Hepatocyte (in vitro differentiated cells): ENCODE results near the gene RNU6-9. TPM values are rescaled to one million over a fixed set of nuclear protein-coding genes. Genes with fewer than 3 reads are reported as not detected.

Experiments used
- DNase-seq: peaks from one replicate; pipeline ENCODE4 v3.0.0-alpha.2; 2016; ENCODE audit warnings: low spot score
- H2AFZ ChIP-seq: fragments of 200-600 bp; sonication (generic); 2 replicates; pipeline ENCODE4 v1.6.0; 2016; ENCODE audit warnings: antibody characterized with exemption, mild to moderate bottlenecking
- H3K27ac ChIP-seq: fragments of 200-600 bp; sonication (generic); 2 replicates; pipeline ENCODE4 v1.5.1; 2016; ENCODE audit warnings: mild to moderate bottlenecking
- H3K27me3 ChIP-seq: fragments of 200-600 bp; sonication (generic); 2 replicates; pipeline ENCODE4 v1.6.1; 2016
- H3K36me3 ChIP-seq: fragments of 200-600 bp; sonication (generic); replicated peaks from 2 replicates; pipeline ENCODE4 v1.5.1; 2016; ENCODE audit warnings: low read depth; ENCODE audit not compliant: insufficient read depth
- H3K4me1 ChIP-seq: fragments of 200-600 bp; sonication (generic); 2 replicates; pipeline ENCODE4 v1.5.1; 2016; ENCODE audit warnings: mild to moderate bottlenecking, moderate library complexity; ENCODE audit not compliant: insufficient read depth
- H3K4me2 ChIP-seq: fragments of 200-600 bp; sonication (generic); 2 replicates; pipeline ENCODE4 v1.6.0; 2016
- H3K4me3 ChIP-seq: fragments of 200-600 bp; sonication (generic); 2 replicates; pipeline ENCODE4 v1.5.1; 2016; ENCODE audit warnings: mild to moderate bottlenecking
- H3K79me2 ChIP-seq: fragments of 200-600 bp; sonication (generic); 2 replicates; pipeline ENCODE4 v1.6.0; 2017; ENCODE audit warnings: mild to moderate bottlenecking
- H3K9me2 ChIP-seq: fragments of 200-600 bp; sonication (generic); replicated peaks from 2 replicates; pipeline ENCODE4 v1.6.0; 2017; ENCODE audit warnings: mild to moderate bottlenecking; ENCODE audit not compliant: insufficient read depth
- H3K9me3 ChIP-seq: fragments of 200-600 bp; sonication (generic); 2 replicates; pipeline ENCODE4 v1.5.1; 2016; ENCODE audit warnings: low read depth, mild to moderate bottlenecking
- H4K20me1 ChIP-seq: fragments of 200-600 bp; sonication (generic); 2 replicates; pipeline ENCODE4 v1.6.0; 2016; ENCODE audit warnings: mild to moderate bottlenecking; ENCODE audit not compliant: insufficient read depth, poor library complexity, severe bottlenecking
- EZH2 ChIP-seq: fragments of 200-600 bp; sonication (generic); IDR thresholded peaks from 2 replicates; pipeline ENCODE4 v1.6.1; 2016; ENCODE audit warnings: antibody characterized with exemption, mild to moderate bottlenecking, borderline replicate concordance
- EZH2phosphoT487 ChIP-seq: fragments of 200-600 bp; sonication (generic); IDR thresholded peaks from one replicate; pipeline ENCODE4 v1.6.1; 2018; ENCODE audit warnings: antibody characterized with exemption, mild to moderate bottlenecking, low read depth, moderate library complexity; ENCODE audit not compliant: unreplicated experiment, severe bottlenecking
- WGBS: methylation state at CpG from one replicate; pipeline ENCODE4 v1.1.6; 2016; ENCODE audit warnings: low lambda C conversion rate; ENCODE audit errors: missing lambda C conversion rate; 5-methylcytosine and 5-hydroxymethylcytosine counted together
- polyA plus RNA-seq: library from polyadenylated mRNA; unstranded; fragments of >200 nt; fragmentation: Nextera tagmentation; extraction: Ambion mirVana; gene quantifications from 2 replicates; pipeline ENCODE4 v1.2.1, GENCODE V29; 2016
- total RNA-seq: library from RNA; depleted of rRNA; stranded (reverse); fragments of >200 nt; gene quantifications from 2 replicates; pipeline ENCODE4 v1.2.3, GENCODE V29; 2014
- TF ChIP-seq, protein P1 (sequence below): fragments of 200-600 bp; sonication (generic); IDR thresholded peaks from 2 replicates; pipeline ENCODE4 v1.5.1; 2016; ENCODE audit warnings: antibody characterized with exemption, mild to moderate bottlenecking; ENCODE audit not compliant: poor library complexity

The RNU6-9 gene
- total and polyA plus RNA-seq, 2 experiments from 2014 or later: not detected

DNA sequence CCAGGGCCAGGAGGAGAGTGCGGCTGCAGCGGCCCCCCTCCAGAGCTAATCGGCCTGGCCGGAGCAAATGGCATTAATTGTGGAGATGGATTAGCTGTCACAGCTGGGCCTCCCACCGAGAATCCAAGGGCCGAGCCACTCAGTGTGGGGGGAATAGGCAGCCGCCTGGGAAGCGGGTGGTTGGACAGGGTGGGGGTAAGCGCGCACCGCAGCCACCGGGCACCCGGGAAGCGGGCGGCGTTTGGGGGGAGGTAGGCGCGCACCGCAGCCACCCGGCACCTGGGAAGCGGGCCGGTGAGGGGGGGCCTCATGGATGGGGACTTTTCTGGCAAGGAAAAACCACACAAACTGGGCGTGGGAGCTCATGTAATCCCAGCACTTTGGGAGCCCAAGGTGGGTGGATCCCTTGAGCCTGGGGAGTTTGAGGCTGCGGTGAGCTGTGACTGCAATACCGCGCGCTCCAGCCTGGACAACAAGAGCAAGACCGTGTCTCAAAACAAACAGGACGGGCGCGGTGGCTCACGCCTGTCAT, 10.0 kb downstream of the RNU6-9 start:
- Histone ChIP-seq H4K20me1 (peaks cover 27% of the 10 kb centered on the region), H3K27ac (no peak overlapping the region), H3K79me2 (peaks cover 48% of the 10 kb centered on the region), H3K9me2 (no peaks in the 10 kb centered on the region), H3K4me1 (no peaks in the 10 kb centered on the region), H3K27me3 (no peaks in the 10 kb centered on the region), H3K36me3 (no peaks in the 10 kb centered on the region), H3K4me3 (no peak overlapping the region), H3K9me3 (no peaks in the 10 kb centered on the region), H3K4me2 (no peak overlapping the region), H2AFZ (no peak overlapping the region)
- TF ChIP-seq, protein P1, sequence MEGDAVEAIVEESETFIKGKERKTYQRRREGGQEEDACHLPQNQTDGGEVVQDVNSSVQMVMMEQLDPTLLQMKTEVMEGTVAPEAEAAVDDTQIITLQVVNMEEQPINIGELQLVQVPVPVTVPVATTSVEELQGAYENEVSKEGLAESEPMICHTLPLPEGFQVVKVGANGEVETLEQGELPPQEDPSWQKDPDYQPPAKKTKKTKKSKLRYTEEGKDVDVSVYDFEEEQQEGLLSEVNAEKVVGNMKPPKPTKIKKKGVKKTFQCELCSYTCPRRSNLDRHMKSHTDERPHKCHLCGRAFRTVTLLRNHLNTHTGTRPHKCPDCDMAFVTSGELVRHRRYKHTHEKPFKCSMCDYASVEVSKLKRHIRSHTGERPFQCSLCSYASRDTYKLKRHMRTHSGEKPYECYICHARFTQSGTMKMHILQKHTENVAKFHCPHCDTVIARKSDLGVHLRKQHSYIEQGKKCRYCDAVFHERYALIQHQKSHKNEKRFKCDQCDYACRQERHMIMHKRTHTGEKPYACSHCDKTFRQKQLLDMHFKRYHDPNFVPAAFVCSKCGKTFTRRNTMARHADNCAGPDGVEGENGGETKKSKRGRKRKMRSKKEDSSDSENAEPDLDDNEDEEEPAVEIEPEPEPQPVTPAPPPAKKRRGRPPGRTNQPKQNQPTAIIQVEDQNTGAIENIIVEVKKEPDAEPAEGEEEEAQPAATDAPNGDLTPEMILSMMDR: no peak
- TF ChIP-seq EZH2phosphoT487: no peak
- no peak for TF ChIP-seq EZH2
- 66% methylated on average over 28 of the region's 32 CpGs for WGBS
- no peak for DNase-seq

DNA sequence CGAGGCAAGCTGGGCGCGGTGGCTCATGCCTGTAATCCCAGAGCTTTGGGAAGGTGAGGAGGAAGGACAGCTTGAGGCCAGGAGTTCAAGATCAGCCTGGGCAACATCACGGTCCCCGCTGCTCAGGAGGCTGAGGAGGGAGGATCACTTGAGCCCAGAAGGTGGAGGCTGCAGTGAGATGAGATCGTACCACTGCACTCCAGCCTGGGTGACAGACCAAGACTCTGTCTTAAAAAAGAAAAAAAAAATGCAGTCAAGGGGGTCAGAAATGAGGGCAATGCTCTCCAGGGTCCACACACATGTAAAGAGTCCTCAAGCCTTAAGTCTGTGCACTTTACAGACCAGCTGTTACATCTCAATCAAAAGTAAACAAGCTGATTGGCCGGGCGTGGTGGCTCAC, 11.3 kb downstream of the RNU6-9 start:
- Histone ChIP-seq H3K27ac (no peak overlapping the region), H3K9me2 (no peaks in the 10 kb centered on the region), H3K4me3 (no peak overlapping the region), H3K79me2 (peaks cover 56% of the 10 kb centered on the region), H2AFZ (no peak overlapping the region), H3K36me3 (no peaks in the 10 kb centered on the region), H3K4me1 (peaks cover 3% of the 10 kb centered on the region), H3K27me3 (no peaks in the 10 kb centered on the region), H3K4me2 (no peak overlapping the region), H3K9me3 (no peaks in the 10 kb centered on the region), H4K20me1 (peaks cover 27% of the 10 kb centered on the region)
- TF ChIP-seq EZH2 (no peak), EZH2phosphoT487 (no peak)
- TF ChIP-seq, protein P1: no peak
- no peak for DNase-seq
- WGBS: 97% methylated on average over 8 of the region's 8 CpGs

DNA sequence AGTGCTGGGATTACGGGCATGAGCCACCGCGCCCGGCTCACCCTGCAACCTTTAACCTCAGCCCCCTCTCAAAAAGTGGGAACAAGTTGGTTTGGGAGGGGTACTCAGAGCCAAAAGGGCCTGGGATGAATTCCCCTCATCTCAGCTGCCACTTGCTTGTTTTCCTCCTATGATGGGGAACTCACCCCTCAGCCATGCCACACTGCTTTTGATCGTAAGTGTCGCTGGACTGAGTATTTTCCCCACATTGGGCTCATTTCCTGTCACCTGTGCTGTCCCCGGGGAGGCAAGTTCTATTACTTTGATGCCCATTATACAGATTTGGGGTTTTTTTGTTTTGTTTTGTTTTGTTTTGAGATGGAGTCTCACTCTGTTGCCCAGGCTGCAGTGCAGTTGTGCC, 13.2 kb downstream of the RNU6-9 start:
- no peaks in the 10 kb centered on the region for H3K27me3 ChIP-seq
- H3K4me1 ChIP-seq: peaks cover 3% of the 10 kb centered on the region
- H3K79me2 ChIP-seq: peaks cover 75% of the 10 kb centered on the region
- H3K27ac ChIP-seq: no peak overlapping the region
- no peak overlapping the region for H2AFZ ChIP-seq
- H3K36me3 ChIP-seq: no peaks in the 10 kb centered on the region
- H3K4me2 ChIP-seq: no peak overlapping the region
- H3K9me2 ChIP-seq: no peaks in the 10 kb centered on the region
- H4K20me1 ChIP-seq: peaks cover 27% of the 10 kb centered on the region
- H3K4me3 ChIP-seq: no peak overlapping the region
- TF ChIP-seq EZH2phosphoT487 (no peak), EZH2 (no peak)
- TF ChIP-seq, protein P1: no peak
- no peak for DNase-seq
- 97% methylated on average over 7 of the region's 7 CpGs for WGBS
- no peaks in the 10 kb centered on the region for H3K9me3 ChIP-seq
